ENCODE measurements around the gene SNAI3. TPM values are rescaled to one million over a fixed set of nuclear protein-coding genes. Genes with fewer than 3 reads are reported as not detected.

SNAI3 gene
- total RNA-seq, 4 donors from 2014 or later, result 0.14 to 0.43 TPM; not detected in 2

DNA sequence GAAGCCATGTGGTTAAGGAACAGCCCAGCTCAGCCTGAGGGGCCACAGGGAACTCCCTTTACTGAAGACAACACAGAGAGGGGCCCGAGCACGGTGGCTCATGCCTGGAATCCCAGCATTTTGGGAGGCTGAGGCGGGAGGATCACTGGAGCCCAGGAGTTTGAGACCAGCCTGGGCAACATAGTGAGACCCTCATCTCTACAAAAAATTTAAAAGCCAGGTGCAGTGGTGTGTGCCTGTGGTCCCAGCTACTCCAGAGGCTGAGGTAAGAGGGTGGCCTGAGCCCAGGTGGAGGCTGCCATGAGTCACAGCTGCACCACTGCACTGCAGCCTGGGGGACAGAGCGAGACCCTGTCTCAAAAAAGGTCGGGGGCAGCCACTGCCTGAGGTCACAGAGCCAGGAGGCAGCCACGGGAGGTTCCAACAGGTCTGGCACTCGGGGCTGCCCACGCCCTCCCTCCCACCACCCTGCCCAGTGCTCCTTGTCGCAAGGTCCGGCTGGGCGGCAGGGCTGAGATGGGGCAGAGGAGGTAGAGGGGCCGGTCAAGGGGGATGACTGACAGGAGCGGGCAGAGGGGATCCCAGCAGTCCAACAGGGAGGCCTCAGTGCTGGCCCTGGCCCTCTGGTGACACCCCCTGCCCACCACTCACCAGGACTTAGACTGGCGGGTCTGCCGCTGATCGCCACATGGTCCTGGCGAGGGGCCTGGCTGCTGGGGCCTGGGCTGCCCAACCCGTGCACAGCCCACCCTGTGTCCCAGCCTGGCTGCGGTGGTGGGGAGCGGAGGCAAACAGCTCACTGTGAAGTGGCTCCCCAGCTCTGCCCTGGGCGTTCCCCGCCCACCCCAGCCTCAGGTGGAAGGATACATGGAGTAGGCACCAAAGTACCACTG lies 38.9 kb downstream of the SNAI3 start:
- no peak for DNase-seq
- Histone ChIP-seq H3K9me3 (no peaks in the 10 kb centered on the region), H3K27me3 (no peaks in the 10 kb centered on the region), H3K27ac (no peak overlapping the region), H3K4me1 (no peaks in the 10 kb centered on the region), H3K36me3 (no peaks in the 10 kb centered on the region), H3K4me3 (no peak overlapping the region)
- TF ChIP-seq POLR2A (IDR thresholded peaks at IDR 0.05) (no peak), CTCF (IDR thresholded peaks at IDR 0.05) (no peak)
- intact Hi-C loops (cut with DNase I; ENCODE audit: low total_unique reads), result no loop called here

DNA sequence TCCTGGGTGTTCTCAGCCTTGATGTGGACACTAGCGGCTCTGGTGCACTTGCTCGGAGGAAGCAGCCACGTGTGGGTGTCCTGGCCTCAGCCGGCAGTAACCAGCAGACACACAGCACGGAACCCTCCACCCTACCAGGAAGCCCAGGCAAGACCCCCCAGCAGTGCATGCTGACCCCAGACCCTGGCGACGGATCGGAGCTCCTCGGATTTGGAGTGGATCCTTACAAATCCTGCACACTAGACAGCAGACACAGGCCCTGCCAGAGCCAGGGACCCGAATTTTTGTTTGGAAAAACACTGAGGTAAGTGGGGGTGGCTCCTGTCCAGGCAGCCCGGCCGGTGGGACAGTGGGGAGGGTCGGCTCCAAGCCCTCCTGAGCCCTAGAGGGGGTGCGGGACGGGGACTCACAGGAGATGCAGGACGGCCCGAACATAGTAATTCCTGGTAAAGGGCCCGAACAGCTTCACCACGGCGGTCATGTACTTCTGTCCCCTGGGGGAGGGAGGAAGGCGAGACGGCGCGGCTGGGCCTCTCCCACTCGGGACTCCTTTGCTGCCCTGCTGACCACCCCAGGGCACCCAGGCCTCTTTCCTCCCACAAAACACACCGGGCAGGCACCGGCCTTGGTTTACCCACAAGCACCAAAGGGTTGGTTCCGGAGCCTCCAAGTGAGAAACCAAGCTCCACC lies 39.8 kb downstream of the SNAI3 start:
- H3K27ac ChIP-seq, result no peak overlapping the region
- intact Hi-C loops (cut with DNase I; ENCODE audit: low total_unique reads), result no loop called here
- H3K36me3 ChIP-seq, result no peaks in the 10 kb centered on the region
- DNase-seq, result no peak
- no peaks in the 10 kb centered on the region for H3K27me3 ChIP-seq
- no peak overlapping the region for H3K4me3 ChIP-seq
- H3K4me1 ChIP-seq, result no peaks in the 10 kb centered on the region
- TF ChIP-seq CTCF (IDR thresholded peaks at IDR 0.05), result no peak
- no peak for TF ChIP-seq POLR2A (IDR thresholded peaks at IDR 0.05)
- H3K9me3 ChIP-seq, result no peaks in the 10 kb centered on the region

GRCh38 chr16:88645941-88646340 lies 40.4 kb downstream of the SNAI3 start:
- intact Hi-C loops (cut with DNase I; ENCODE audit: low total_unique reads), result no loop called here
- no peak for TF ChIP-seq CTCF (IDR thresholded peaks at IDR 0.05)
- TF ChIP-seq POLR2A (IDR thresholded peaks at IDR 0.05), result no peak
- no peaks in the 10 kb centered on the region for H3K36me3 ChIP-seq

DNA sequence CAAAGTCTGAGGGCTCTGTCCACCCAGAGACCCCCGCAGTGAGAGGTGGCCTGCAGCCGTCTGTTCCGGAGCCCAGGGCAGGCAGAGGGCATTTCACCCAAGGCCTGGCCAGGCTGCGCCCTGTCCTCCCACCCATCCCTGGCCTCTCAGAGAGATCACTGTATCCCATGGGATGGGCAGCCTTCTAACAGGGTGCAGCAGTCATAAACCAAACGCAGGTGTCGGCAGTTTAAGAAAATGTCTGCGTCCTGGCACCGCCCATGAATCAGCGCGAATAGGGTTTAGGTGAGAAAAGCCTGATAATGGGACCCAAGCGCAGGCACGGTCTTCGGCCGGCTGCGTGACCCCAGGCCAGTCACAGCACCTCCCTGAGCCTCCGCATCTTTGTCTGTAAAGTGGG lies 40.9 kb downstream of the SNAI3 start:
- Histone ChIP-seq H3K36me3 (no peaks in the 10 kb centered on the region), H3K9me3 (no peaks in the 10 kb centered on the region), H3K4me1 (no peaks in the 10 kb centered on the region), H3K27ac (no peak overlapping the region), H3K4me3 (no peak overlapping the region), H3K27me3 (no peaks in the 10 kb centered on the region)
- intact Hi-C loops (cut with DNase I; ENCODE audit: low total_unique reads), result no loop called here
- TF ChIP-seq POLR2A (IDR thresholded peaks at IDR 0.05) (no peak), CTCF (IDR thresholded peaks at IDR 0.05) (no peak)
- DNase-seq, result no peak

More at GRCh38 chr16:88645941-88646340, 40.4 kb downstream of the SNAI3 start:
- no peaks in the 10 kb centered on the region for H3K27me3 ChIP-seq
- H3K27ac ChIP-seq, result no peak overlapping the region
- no peak for DNase-seq
- no peaks in the 10 kb centered on the region for H3K9me3 ChIP-seq
- no peaks in the 10 kb centered on the region for H3K4me1 ChIP-seq
- H3K4me3 ChIP-seq, result no peak overlapping the region

DNA sequence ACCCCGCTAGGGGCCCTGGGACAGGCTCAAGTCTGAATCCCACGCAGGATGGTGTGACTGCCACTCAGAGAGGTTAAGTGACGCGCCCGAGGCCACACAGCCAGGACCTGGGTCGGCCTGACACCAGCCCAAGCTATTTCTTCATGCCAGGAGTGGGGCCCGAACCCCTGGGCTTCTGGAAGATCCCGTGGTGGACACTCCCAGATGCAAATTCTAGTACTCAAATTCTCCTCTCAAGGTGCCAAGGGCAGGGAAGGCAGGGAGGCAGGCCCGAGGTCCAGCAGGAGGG lies 42.7 kb downstream of the SNAI3 start:
- H3K9me3 ChIP-seq, result no peaks in the 10 kb centered on the region
- H3K36me3 ChIP-seq, result no peaks in the 10 kb centered on the region
- peaks cover 0 to under 1% of the 10 kb centered on the region in 2 donors for H3K27me3 ChIP-seq
- no peaks in the 10 kb centered on the region for H3K4me1 ChIP-seq
- TF ChIP-seq POLR2A (IDR thresholded peaks at IDR 0.05) (no peak), CTCF (IDR thresholded peaks at IDR 0.05) (no peak)
- H3K4me3 ChIP-seq, result no peak overlapping the region
- H3K27ac ChIP-seq, result no peak overlapping the region
- intact Hi-C loops (cut with DNase I; ENCODE audit: low total_unique reads), result no loop called here
- DNase-seq, result no peak

All from uterus (tissue), 4 donors.